Lung microvascular endothelial cell (primary cell): ENCODE measurements around the gene BRAF. TPM values are rescaled to one million over a fixed set of nuclear protein-coding genes. Genes with fewer than 3 reads are reported as not detected.
A peak's percentile ranks its signal among the peaks of the same experiment; 100 is the strongest.
"Not testable (repeated sequence)": the region's sequence is repeated elsewhere in the genome, so short reads cannot be mapped to it uniquely, and the experiment has no call there.

Experiments used
- DNase-seq, 2 donors: peaks; one replicate each; pipeline versions ENCODE4 v3.0.0 to v3.0.0-alpha.2; 2010; ENCODE audit warnings: low read depth in 2 of 2
- total RNA-seq: library from RNA; depleted of rRNA; stranded (reverse); fragments of >200 nt; gene quantifications from 2 replicates; pipeline ENCODE4 v1.2.1, GENCODE V29; 2014

Gene BRAF
- total RNA-seq, 1 donor from 2014 or later, result 20.4 TPM

GRCh38 chr7:140712392-140712791 is 212.3 kb downstream of the BRAF start:
- DNase-seq, result not testable (repeated sequence)

- not testable (repeated sequence) for DNase-seq
Measured at GRCh38 chr7:140708764-140709163, 216.0 kb downstream of the BRAF start.

DNA sequence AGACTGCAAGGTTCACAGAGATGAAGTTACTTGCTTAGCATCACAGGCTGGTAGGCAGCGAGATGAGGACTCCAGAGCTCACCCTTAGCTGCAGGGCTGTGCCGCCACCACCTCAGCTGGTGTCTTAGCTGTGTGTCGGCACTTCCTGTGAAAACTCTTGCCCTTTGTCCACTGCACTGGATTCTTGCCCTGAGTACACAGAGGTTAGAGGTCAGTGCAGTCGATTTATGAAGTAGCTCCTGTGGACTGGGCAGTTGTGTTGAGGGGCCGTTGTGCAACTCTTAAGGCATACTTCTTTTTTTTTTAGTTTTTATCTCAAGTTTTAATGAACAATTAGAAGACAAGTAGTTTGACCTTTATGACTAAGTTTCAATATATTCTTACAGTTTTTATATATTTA is 217.6 kb downstream of the BRAF start:
- DNase-seq, result no peak

GRCh38 chr7:140704205-140704604 is 220.5 kb downstream of the BRAF start:
- no peak for DNase-seq

DNA sequence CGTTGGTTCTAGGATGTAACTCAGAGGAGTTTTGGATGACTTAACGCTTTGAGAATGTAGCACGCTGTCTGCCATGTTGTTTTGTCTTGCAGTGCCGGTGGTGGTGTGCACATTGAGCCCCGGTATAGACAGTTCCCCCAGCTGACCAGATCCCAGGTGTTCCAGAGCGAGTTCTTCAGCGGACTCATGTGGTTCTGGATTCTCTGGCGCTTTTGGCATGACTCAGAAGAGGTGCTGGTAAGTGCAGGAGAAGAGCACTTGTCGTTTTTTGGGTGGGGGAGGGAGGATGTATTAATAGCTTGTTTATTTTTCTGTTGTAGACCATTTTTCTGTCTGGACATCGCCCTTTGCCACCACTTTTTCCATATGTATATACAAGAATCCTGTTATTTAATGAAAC is 222.0 kb downstream of the BRAF start:
- no peak for DNase-seq

DNA sequence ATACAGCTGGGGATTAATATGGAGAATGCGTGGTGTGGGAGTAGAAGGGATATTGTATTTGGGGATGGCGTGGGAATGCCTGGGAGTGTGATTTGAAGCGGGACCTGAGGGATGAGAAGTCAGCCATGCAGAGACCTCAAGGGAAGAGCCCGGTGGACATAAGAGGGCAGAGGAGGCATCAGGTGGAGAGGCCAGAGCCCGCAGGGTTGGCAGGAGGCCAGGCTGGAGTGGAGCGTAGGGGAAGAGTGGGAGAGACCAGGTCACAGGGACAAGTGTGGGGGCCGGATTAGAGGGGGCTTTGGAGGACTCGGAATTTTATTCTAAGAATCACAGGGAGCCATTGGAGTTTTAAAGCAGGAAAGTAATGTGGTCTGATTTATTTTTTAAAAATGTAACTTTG is 226.3 kb downstream of the BRAF start:
- DNase-seq, result no peak

DNA sequence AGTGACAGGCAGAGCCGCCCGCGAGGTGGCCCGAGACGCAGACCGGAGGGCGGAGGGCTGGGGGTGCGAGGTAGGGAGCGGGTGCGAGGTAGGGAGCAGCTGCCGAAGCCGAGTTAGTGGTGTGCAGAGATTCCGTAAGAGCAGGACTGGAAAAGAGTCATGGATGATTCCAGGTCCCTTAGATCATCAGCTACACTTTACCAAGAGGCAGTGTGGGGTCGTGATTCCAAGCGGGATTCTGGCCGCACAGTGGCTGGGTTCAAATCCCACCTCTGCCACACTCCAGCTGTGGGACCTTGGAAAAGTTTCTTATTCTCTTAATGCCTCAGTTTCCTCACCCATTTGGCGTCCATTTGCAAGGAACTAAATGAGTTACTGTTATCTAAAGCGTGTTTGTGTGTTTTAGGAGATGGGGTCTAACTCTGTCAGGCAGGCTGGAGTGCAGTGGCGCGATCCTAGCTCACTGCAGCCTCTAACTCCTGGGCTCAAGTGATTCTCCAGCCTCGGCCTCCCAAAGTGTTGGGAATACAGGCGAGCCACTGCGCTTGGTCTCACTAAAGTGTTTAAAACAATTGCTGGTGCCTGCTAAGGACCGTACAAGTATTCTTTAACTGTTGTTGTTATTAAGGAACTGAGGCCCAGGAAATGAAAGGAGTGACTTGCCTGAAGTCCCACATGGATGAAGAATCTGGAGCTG is 227.1 kb downstream of the BRAF start:
- DNase-seq, result no peak

DNA sequence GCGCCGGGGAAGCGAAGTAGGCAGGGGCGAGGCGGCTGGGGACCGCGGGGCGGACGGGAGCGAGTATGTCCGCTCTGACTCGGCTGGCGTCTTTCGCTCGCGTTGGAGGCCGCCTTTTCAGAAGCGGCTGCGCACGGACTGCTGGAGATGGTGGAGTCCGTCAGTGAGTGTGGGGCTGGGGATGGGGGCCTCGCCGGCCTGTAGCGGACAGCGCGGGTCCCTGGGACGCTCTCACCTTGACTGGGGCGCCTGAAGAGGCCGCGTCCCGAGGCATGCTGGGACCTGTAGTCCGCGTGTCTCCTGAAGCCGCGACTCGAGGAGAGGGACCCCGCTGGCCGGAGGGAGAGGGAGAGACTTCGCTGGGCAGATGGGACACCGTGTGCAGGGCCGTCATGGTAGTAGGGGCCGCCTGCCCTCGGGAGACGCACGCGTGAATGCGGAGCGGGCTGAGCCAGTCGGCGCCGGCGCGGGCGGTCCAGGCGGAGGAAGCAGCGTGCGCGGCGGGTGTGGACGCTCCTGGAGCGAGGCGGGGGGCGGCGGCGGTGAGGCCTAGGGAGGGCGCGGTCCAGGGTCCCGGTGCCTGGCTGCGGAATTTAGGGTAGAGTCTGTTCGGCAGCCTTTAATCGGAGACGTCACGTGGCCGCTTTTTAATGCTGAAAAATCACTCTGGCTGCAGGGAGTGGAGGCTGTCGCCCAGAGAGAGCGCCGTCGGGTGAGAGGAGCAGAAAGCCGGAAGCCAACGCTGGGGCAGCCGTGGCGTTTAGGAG is 227.9 kb downstream of the BRAF start, which contains the start of gene NDUFB2:
NDUFB2 (plus strand) TSS at position 29 of the 767 bp plus-strand sequence; CDS start at position 66, 37 bp downstream.
- DNase-seq, result peak; percentile 80 to 81

- DNase-seq, result peak; percentile 89 to 91
Measured at GRCh38 chr7:140696024-140696679, 228.6 kb downstream of the BRAF start.

DNA sequence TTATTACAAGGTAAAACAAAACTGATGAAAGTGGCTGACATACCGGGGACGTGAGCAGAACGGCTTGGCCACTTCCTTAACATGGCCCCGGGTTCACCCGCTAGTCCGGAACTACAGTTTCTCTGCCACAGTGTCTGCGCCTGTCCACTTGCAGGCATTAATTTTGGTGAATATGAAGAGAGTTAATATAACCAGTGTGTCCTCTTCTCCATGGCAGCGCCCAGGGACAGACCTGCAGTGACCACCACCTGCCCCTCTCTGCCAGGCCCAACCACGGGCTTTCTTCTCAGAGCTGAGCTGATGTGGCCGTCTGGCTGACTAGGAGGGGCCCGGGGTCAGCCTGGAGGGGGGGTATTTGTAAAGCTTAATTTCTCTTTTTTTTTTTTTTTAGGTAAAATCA is 229.3 kb downstream of the BRAF start:
- no peak for DNase-seq

GRCh38 chr7:140694592-140694991 is 230.1 kb downstream of the BRAF start:
- no peak for DNase-seq

DNA sequence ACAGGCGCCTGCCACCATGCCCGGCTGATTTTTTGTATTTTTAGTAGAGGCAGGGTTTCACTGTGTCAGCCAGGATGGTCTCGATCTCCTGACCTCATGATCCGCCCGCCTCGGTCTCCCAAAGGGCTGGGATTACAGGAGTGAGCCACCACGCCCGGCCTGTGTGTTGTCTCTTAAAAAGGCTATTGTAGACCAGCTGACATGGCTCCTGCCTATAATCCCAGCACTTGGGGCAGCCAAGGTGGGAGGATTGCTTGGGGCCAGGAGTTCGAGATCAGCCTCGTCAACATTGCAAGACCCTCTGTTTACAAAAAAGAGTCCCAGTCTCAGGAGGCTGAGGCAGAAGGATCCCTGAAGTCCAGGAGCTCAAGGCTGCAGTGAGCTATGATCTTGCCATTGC is 230.9 kb downstream of the BRAF start:
- not testable (repeated sequence) for DNase-seq

DNA sequence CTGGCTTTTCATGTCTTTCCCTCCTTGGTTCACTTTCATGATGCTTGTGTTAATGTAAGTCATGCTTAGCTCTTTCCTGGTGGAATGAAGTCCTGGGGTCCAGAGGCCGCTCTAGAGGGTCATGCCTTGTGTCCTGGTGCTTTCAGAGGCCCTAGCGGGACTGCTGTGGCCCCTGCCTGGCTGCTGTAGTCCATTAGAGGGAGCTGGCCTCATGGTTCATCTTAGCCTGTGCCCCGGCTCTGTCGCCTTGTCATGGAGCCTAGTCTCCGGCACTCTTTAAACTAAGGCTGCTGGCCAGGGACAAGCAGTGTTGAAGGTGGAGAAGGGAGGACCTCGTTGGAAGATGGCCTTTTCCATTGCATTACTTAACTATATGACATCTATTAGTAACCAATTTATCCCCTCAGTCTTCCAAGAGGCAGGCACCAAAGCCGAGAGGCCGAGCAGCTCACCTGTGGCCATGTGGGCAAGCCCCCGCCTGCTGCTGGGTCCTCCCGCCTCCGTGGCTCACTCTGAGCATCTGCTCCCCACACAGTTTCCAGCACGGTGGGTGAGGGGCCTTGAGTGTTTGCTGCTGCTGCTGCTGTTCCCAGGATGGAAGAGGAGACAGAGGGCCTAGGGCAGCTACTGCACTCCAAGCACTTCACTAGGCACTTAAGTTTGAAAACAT is 233.2 kb downstream of the BRAF start:
- DNase-seq, result no peak

- DNase-seq, result no peak
Measured at GRCh38 chr7:140689199-140690152, 235.3 kb downstream of the BRAF start.

DNA sequence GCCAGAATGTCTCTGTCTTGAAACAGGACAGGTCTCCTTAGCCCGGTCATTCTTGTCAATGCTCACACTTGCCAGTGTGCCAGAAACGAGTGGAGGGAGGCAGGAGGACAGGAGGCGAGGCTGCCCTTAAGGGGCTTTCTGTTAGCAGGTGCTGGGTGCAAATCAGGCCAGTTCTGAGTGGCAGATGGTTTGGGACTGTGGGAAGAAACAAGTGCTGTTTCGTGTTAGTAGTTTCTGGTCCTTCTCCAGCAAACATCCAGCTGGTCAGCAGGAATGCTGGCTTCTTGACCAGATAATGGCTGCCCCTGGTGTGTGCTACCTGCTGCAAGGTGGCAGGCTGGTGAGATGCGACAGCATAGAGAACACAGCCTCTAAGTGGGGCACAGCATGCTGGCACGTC is 236.4 kb downstream of the BRAF start:
- DNase-seq, result no peak

GRCh38 chr7:140686921-140687320 is 237.8 kb downstream of the BRAF start:
- DNase-seq, result no peak

DNA sequence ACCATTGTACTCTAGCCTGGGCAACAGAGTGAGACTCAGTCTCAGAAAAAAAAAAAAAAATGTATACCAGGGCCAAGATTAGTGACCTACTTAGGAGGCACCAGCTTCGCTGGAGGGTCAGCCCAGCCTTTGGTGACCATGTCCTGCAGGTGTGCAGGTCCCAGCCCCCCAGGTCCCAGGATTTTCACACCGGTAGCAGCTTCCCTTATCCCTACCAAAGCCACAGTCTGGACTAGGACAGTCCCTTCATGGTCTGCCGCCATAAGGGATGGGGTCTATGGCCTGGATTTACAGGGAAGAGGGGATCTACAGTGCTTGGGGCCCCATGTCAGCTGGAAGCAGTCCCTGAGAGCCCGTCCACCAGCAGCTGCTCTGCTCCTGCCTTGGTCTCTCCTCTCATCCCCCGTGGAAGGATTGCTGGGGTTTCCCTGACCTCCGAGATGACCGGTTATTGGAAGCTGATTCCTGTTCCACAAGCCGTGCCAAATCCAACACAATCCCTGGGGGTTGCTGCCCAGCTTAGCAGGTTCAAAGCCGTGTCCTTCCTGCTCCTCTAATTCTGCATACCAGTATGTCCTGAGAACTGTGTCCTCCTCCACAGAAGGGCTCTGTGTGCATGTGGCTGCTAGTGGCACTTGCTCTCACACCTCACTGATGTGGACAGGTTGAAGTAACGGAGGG is 239.2 kb downstream of the BRAF start:
- DNase-seq, result peak in 1 of 2 donors; percentile 93

DNA sequence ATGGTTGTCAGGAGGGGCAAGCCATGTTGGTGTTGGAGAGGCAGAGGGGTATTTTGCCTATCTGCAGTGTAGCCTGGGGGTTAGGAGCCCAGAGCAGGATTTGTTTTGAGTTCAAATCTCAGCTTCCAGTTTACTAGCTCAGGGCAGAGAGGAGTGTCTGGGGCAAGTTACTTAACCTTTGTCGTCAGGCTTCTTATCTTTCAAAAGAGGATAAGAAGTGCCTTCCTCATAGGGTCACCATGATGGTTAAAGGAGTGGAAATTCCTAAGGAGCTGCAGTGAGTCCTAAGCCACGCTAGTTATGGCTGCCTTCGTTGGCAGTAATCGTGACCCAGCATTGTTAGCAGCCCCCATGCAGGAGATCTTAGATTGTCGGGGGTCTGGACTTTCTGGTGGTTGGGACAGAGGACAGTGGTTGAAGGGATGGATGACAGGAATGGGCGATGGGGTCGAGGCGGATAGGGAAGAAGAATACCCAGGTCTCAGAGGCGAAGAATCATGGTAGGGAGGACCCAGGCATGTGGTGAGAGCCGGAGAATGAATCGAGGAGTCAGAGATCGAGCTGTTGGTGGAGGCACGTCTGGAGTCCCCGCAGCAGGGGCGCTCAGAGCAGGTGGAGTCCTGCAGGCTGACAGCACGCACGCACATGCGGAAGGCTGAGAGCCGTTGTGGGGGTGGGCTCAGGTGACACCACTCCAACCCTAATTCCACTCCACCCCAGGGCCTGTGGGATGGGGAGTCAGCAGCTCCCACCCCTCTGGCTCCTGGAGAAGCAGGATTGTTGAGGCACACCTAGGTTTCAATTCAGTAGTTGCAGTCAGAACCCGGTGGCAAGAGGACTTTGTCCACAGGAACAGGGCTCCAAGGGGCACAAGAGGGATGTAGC is 240.4 kb downstream of the BRAF start:
- DNase-seq, result no peak

- DNase-seq, result peak in 1 of 2 donors; percentile 66
Measured at GRCh38 chr7:140683657-140684056, 241.1 kb downstream of the BRAF start.
